Ovary (tissue), 3 donors: Measurements from ENCODE around the gene VWA5B2.

ENCODE experiments used
- CTCF ChIP-seq, 3 donors: fragments of 450-650 bp in 2 of 3; fragments of 200-600 bp in 1 of 3; IDR thresholded peaks; one replicate each; pipeline versions ENCODE4 v1.5.1 to v1.8.0; 2016 to 2022; ENCODE audit warnings: antibody characterized with exemption in 3 of 3, mild to moderate bottlenecking in 1 of 3
- EP300 ChIP-seq: sonication (generic); formaldehyde crosslinking; IDR thresholded peaks from one replicate; pipeline ENCODE4 v1.6.1; 2017; ENCODE audit warnings: antibody characterized with exemption
- POLR2A ChIP-seq: fragments of 450-650 bp; IDR thresholded peaks from one replicate; pipeline ENCODE4 v1.6.1; 2017; ENCODE audit warnings: antibody characterized with exemption, mild to moderate bottlenecking, moderate library complexity
- donor health status: DM: no; HTN: no; CAD: no.

- TF ChIP-seq CTCF (IDR thresholded peaks at IDR 0.05): no peak
- no peak for TF ChIP-seq POLR2A
- no peak for TF ChIP-seq EP300
Measured at GRCh38 chr3:184238246-184238818, 8.9 kb downstream of the VWA5B2 start.
